SK-N-SH (cell line): ENCODE data around the gene MAN2A1. TPM values are rescaled to one million over a fixed set of nuclear protein-coding genes. Genes with fewer than 3 reads are reported as not detected.

ENCODE experiments used
- CTCF ChIA-PET: fragments of 300-600, 350-600 bp; formaldehyde crosslinking; extraction: SDS; loops from one replicate; lab custom pipeline; 2021; lab: Yijun Ruan, JAX
- POLR2A ChIA-PET: fragments of 350-600 bp; sonication (Branson Sonifier 250); formaldehyde crosslinking; extraction: SDS; loops from one replicate; lab custom pipeline; 2020; ENCODE audit warnings: antibody characterized with exemption, inconsistent platforms; lab: Yijun Ruan, JAX
- DNase-seq: peaks from one replicate; pipeline ENCODE4 v3.0.0; 2012
- H2AFZ ChIP-seq: fragments of 200-600 bp; sonication (generic); 2 replicates; pipeline ENCODE4 v1.8.1; 2016; ENCODE audit warnings: antibody characterized with exemption, mild to moderate bottlenecking, low read depth
- H3F3A ChIP-seq: fragments of 200-600 bp; sonication (generic); replicated peaks from 2 replicates; pipeline ENCODE3; 2016; ENCODE audit warnings: antibody characterized with exemption, mild to moderate bottlenecking; ENCODE audit not compliant: insufficient read depth
- H3K27ac ChIP-seq, 2 experiments: fragments of 200-500 bp in 1 of 2; fragments of 200-600 bp in 1 of 2; sonication (Bioruptor generic) in 1 of 2; sonication (generic), shearing (Covaris generic) in 1 of 2; 2 replicates each; pipeline versions ENCODE4 v1.5.1 to v1.6.1; 2014 to 2016; ENCODE audit warnings: low read depth in 2 of 2, inconsistent platforms in 1 of 2, low read length in 1 of 2, mild to moderate bottlenecking in 1 of 2, mixed read lengths in 1 of 2
- H3K27me3 ChIP-seq: fragments of 200-600 bp; sonication (generic), shearing (Covaris generic); 2 replicates; pipeline ENCODE4 v1.6.1; 2016; ENCODE audit warnings: mixed run types; ENCODE audit not compliant: insufficient read depth
- H3K36me3 ChIP-seq, 2 experiments: fragments of 200-500 bp in 1 of 2; fragments of 200-600 bp in 1 of 2; sonication (Bioruptor generic) in 1 of 2; sonication (generic) in 1 of 2; replicated peaks in 1 of 2; 2 replicates each; pipeline versions ENCODE3 to v1.5.1; 2014 to 2016; ENCODE audit warnings: low read length in 1 of 2, mild to moderate bottlenecking in 1 of 2; ENCODE audit not compliant: insufficient read depth in 2 of 2, control insufficient read depth in 1 of 2
- H3K4me1 ChIP-seq, 2 experiments: fragments of 200-500 bp in 1 of 2; fragments of 200-600 bp in 1 of 2; sonication (Bioruptor generic) in 1 of 2; sonication (generic), shearing (Covaris generic) in 1 of 2; 2 replicates each; pipeline versions ENCODE4 v1.5.1 to v1.6.1; 2014 to 2016; ENCODE audit warnings: low read depth in 1 of 2, low read length in 1 of 2, mixed run types in 1 of 2; ENCODE audit not compliant: insufficient read depth in 2 of 2, control insufficient read depth in 1 of 2
- H3K4me2 ChIP-seq: fragments of 200-600 bp; sonication (generic), shearing (Covaris generic); 2 replicates; pipeline ENCODE4 v1.6.1; 2017; ENCODE audit warnings: mixed run types
- H3K4me3 ChIP-seq, 2 experiments: fragments of 200-500 bp in 1 of 2; fragments of 200-600 bp in 1 of 2; sonication (Bioruptor generic) in 1 of 2; sonication (generic), shearing (Covaris generic) in 1 of 2; 2 replicates each; pipeline versions ENCODE4 v1.5.1 to v1.8.1; 2014 to 2016; ENCODE audit warnings: low read depth in 2 of 2, inconsistent platforms in 1 of 2, low read length in 1 of 2, mild to moderate bottlenecking in 1 of 2, mixed read lengths in 1 of 2, moderate library complexity in 1 of 2
- H3K79me2 ChIP-seq: fragments of 200-600 bp; sonication (generic); 2 replicates; pipeline ENCODE4 v1.8.1; 2017; ENCODE audit warnings: mild to moderate bottlenecking; ENCODE audit not compliant: insufficient read depth
- H3K9ac ChIP-seq: fragments of 200-600 bp; sonication (generic); 2 replicates; pipeline ENCODE4 v1.6.1; 2017; ENCODE audit warnings: mixed run types
- H3K9me2 ChIP-seq: fragments of 200-600 bp; sonication (generic); 2 replicates; pipeline ENCODE4 v1.6.1; 2017; ENCODE audit warnings: mixed run types
- H3K9me3 ChIP-seq: fragments of 200-600 bp; sonication (generic); 2 replicates; pipeline ENCODE4 v1.6.1; 2017; ENCODE audit warnings: mixed run types, mild to moderate bottlenecking, moderate library complexity
- H4K20me1 ChIP-seq: fragments of 200-600 bp; sonication (generic); 2 replicates; pipeline ENCODE4 v1.6.1; 2017; ENCODE audit warnings: mild to moderate bottlenecking, mixed run types; ENCODE audit not compliant: insufficient read depth
- CHD2 ChIP-seq: fragments of 150-350 bp; IDR thresholded peaks from 2 replicates; pipeline ENCODE4 v1.6.1; 2018; ENCODE audit warnings: low read length; ENCODE audit not compliant: partially characterized antibody
- ELF1 ChIP-seq: IDR thresholded peaks from 2 replicates; pipeline ENCODE4 v1.4.0; 2012
- EZH2phosphoT487 ChIP-seq: fragments of 200-600 bp; sonication (generic); IDR thresholded peaks from 2 replicates; pipeline ENCODE4 v1.6.1; 2017; ENCODE audit warnings: low read depth, mixed run types, mild to moderate bottlenecking, antibody characterized with exemption, moderate library complexity, borderline replicate concordance
- MXI1 ChIP-seq: IDR thresholded peaks from 2 replicates; pipeline ENCODE4 v1.6.1; 2012; ENCODE audit warnings: mild to moderate bottlenecking, low read depth, low read length, improper control_type of control experiment
- POLR2AphosphoS5 ChIP-seq: IDR thresholded peaks from 2 replicates; pipeline ENCODE4 v1.6.1; 2012; ENCODE audit warnings: low read depth, low read length
- SIN3A ChIP-seq: IDR thresholded peaks from 2 replicates; pipeline ENCODE4 v1.6.1; 2012; ENCODE audit warnings: low read depth, mild to moderate bottlenecking, low read length, moderate library complexity, borderline replicate concordance
- SMC3 ChIP-seq: IDR thresholded peaks from 2 replicates; pipeline ENCODE4 v1.6.1; 2012; ENCODE audit warnings: low read depth, low read length, improper control_type of control experiment
- TAF1 ChIP-seq: IDR thresholded peaks from 2 replicates; pipeline ENCODE4 v1.6.1; 2012; ENCODE audit warnings: low read depth, mild to moderate bottlenecking, low read length, moderate library complexity, borderline replicate concordance
- YY1 ChIP-seq: IDR thresholded peaks from 2 replicates; pipeline ENCODE4 v1.4.0; 2012; ENCODE audit warnings: low read depth, mild to moderate bottlenecking
- ZBTB33 ChIP-seq: IDR thresholded peaks from 2 replicates; pipeline ENCODE4 v1.4.0; 2012; ENCODE audit warnings: low read depth, borderline replicate concordance
- WGBS: methylation state at CpG from one replicate; pipeline ENCODE4 v1.1.6; 2017; ENCODE audit warnings: low lambda C conversion rate; 5-methylcytosine and 5-hydroxymethylcytosine counted together
- polyA plus RNA-seq, 3 experiments: library from polyadenylated mRNA; depleted of rRNA; stranded (reverse); fragments of >200 nt; gene quantifications; 2 replicates each; pipeline ENCODE4 v1.2.3, GENCODE V29; 2012
- TF ChIP-seq, protein P1 (sequence below): IDR thresholded peaks from 2 replicates; pipeline ENCODE4; 2012
- TF ChIP-seq, protein P2 (sequence below): fragments of 150-350 bp; IDR thresholded peaks from 2 replicates; pipeline ENCODE4 v1.6.1; 2016; ENCODE audit warnings: mild to moderate bottlenecking, low read depth, low read length
- TF ChIP-seq, protein P3 (sequence below): IDR thresholded peaks from 2 replicates; pipeline ENCODE4 v1.6.1; 2012; ENCODE audit warnings: mild to moderate bottlenecking, low read depth, low read length, moderate library complexity

MAN2A1 gene
- polyA plus RNA-seq, 1 of the 3 experiments (the other 2 are of a cell fraction) = 19.7 TPM

DNA sequence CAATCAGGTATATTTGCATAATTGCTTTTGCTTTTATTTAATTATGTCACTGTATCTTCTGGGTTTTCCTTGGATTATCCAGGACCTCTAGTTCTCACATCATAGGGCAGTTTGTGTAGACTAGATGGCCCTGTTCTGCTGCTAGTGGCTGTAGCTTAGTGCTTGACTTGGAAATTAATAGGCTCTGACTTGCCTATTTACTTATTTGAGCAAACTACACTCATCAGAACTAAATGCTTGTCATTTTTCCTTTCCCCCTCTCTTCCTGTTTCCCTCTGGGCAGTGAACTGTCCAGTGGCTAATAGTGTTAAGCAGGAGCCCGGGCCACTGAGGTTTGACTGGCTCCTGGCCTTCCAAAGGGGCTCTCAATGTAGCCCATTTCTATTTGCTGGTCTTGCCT is 135.7 kb downstream of the MAN2A1 start:
- 67% methylated on average over 1 of the region's 1 CpG for WGBS
- Histone ChIP-seq H3K9me2 (no peaks in the 10 kb centered on the region), H3K27ac (no peak overlapping the region), H3K79me2 (no peaks in the 10 kb centered on the region), H3K4me2 (no peak overlapping the region), H3K36me3 (peaks cover 22 to 39% of the 10 kb centered on the region in 2 experiments), H3K4me1 (peaks cover 0 to 3% of the 10 kb centered on the region in 2 experiments; a peak in 1 of 4 replicates), H3K9me3 (no peaks in the 10 kb centered on the region), H3K9ac (no peak overlapping the region), H2AFZ (no peak overlapping the region), H3K4me3 (no peak overlapping the region), H3F3A (no peaks in the 10 kb centered on the region), H3K27me3 (no peaks in the 10 kb centered on the region), H4K20me1 (no peaks in the 10 kb centered on the region)
- TF ChIP-seq POLR2AphosphoS5 = no peak
- no peak for TF ChIP-seq SMC3
- no peak for TF ChIP-seq ELF1
- TF ChIP-seq ZBTB33 = no peak
- no peak for TF ChIP-seq EZH2phosphoT487
- TF ChIP-seq, protein P1, sequence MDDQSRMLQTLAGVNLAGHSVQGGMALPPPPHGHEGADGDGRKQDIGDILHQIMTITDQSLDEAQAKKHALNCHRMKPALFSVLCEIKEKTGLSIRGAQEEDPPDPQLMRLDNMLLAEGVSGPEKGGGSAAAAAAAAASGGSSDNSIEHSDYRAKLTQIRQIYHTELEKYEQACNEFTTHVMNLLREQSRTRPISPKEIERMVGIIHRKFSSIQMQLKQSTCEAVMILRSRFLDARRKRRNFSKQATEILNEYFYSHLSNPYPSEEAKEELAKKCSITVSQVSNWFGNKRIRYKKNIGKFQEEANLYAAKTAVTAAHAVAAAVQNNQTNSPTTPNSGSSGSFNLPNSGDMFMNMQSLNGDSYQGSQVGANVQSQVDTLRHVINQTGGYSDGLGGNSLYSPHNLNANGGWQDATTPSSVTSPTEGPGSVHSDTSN = 0 out of 2 replicates have a peak, but pooled peaks have one; percentile 8
- DNase-seq = no peak
- POLR2A ChIA-PET = no interaction called here
- CTCF ChIA-PET = no interaction called here

- Histone ChIP-seq H3K4me1 (peaks cover 0 to 3% of the 10 kb centered on the region in 2 experiments; a peak in 1 of 4 replicates), H3K9ac (no peak overlapping the region), H3K36me3 (peaks cover 29 to 48% of the 10 kb centered on the region in 2 experiments)
- DNase-seq = no peak
- no peak for TF ChIP-seq TAF1
- TF ChIP-seq ZBTB33 = no peak
- TF ChIP-seq YY1 = no peak
- TF ChIP-seq CHD2 = no peak
- TF ChIP-seq, protein P2, sequence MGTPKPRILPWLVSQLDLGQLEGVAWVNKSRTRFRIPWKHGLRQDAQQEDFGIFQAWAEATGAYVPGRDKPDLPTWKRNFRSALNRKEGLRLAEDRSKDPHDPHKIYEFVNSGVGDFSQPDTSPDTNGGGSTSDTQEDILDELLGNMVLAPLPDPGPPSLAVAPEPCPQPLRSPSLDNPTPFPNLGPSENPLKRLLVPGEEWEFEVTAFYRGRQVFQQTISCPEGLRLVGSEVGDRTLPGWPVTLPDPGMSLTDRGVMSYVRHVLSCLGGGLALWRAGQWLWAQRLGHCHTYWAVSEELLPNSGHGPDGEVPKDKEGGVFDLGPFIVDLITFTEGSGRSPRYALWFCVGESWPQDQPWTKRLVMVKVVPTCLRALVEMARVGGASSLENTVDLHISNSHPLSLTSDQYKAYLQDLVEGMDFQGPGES = no peak
- TF ChIP-seq, protein P3, sequence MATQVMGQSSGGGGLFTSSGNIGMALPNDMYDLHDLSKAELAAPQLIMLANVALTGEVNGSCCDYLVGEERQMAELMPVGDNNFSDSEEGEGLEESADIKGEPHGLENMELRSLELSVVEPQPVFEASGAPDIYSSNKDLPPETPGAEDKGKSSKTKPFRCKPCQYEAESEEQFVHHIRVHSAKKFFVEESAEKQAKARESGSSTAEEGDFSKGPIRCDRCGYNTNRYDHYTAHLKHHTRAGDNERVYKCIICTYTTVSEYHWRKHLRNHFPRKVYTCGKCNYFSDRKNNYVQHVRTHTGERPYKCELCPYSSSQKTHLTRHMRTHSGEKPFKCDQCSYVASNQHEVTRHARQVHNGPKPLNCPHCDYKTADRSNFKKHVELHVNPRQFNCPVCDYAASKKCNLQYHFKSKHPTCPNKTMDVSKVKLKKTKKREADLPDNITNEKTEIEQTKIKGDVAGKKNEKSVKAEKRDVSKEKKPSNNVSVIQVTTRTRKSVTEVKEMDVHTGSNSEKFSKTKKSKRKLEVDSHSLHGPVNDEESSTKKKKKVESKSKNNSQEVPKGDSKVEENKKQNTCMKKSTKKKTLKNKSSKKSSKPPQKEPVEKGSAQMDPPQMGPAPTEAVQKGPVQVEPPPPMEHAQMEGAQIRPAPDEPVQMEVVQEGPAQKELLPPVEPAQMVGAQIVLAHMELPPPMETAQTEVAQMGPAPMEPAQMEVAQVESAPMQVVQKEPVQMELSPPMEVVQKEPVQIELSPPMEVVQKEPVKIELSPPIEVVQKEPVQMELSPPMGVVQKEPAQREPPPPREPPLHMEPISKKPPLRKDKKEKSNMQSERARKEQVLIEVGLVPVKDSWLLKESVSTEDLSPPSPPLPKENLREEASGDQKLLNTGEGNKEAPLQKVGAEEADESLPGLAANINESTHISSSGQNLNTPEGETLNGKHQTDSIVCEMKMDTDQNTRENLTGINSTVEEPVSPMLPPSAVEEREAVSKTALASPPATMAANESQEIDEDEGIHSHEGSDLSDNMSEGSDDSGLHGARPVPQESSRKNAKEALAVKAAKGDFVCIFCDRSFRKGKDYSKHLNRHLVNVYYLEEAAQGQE = no peak
- no peak for TF ChIP-seq SMC3
- TF ChIP-seq SIN3A = no peak
- TF ChIP-seq MXI1 = no peak
- no peak for TF ChIP-seq POLR2AphosphoS5
- TF ChIP-seq, all 33 proteins: peak for 0
- Histone ChIP-seq H3K4me3 (no peak overlapping the region), H3K9me3 (no peaks in the 10 kb centered on the region), H3K9me2 (no peaks in the 10 kb centered on the region), H4K20me1 (no peaks in the 10 kb centered on the region), H3F3A (no peaks in the 10 kb centered on the region), H2AFZ (no peak overlapping the region), H3K4me2 (no peak overlapping the region), H3K27ac (no peak overlapping the region), H3K79me2 (no peaks in the 10 kb centered on the region), H3K27me3 (no peaks in the 10 kb centered on the region)
- 76% methylated on average over 6 of the region's 6 CpGs for WGBS
- CTCF ChIA-PET = no interaction called here
- POLR2A ChIA-PET = no interaction called here
Observed at GRCh38 chr5:109826426-109826825, 136.7 kb downstream of the MAN2A1 start.
